ENCODE data around the gene SPTBN4. TPM values are rescaled to one million over a fixed set of nuclear protein-coding genes. Genes with fewer than 3 reads are reported as not detected.
"Not testable (repeated sequence)": the region's sequence is repeated elsewhere in the genome, so short reads cannot be mapped to it uniquely, and the experiment has no call there.

SPTBN4 gene
- total RNA-seq, 1 donor: under 0.01 TPM

DNA sequence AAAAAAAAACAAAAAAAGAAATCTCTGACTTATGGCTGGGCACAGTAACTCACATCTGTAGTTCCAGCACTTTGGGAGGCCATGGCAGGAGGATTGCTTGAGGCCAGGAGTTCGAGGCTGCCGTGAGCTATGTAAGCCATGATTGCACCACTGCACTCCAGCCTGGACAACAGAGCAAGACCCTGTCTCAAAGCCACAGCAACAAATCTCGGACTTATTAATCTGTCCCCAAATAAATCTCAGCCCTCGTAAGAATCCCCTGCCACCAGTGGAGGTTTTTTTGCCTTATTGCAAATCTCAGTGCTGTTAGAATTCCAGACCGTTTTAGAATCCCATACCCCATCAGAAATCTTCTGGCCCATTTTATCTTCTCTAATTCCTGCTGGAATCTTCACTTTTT is 114.7 kb downstream of the SPTBN4 start:
- Histone ChIP-seq H3K4me3 (ENCODE audit: low read length) (no peak overlapping the region), H3K9me3 (ENCODE audit: low read depth, low read length) (no peaks in the 10 kb centered on the region), H3K27me3 (ENCODE audit: insufficient read depth, low read length) (no peaks in the 10 kb centered on the region), H3K4me1 (ENCODE audit: insufficient read depth, low read length) (peaks cover 80% of the 10 kb centered on the region)

- H3K27me3 ChIP-seq (ENCODE audit: insufficient read depth, low read length): no peaks in the 10 kb centered on the region
- no peak overlapping the region for H3K4me3 ChIP-seq (ENCODE audit: low read length)
- peaks cover 79% of the 10 kb centered on the region for H3K4me1 ChIP-seq (ENCODE audit: insufficient read depth, low read length)
- no peaks in the 10 kb centered on the region for H3K9me3 ChIP-seq (ENCODE audit: low read depth, low read length)
These were observed 115.7 kb downstream of the SPTBN4 start for GRCh38 chr19:40582467-40582866.

GRCh38 chr19:40583283-40583682 is 116.5 kb downstream of the SPTBN4 start:
- Histone ChIP-seq H3K4me3 (ENCODE audit: low read length) (no peak overlapping the region), H3K9me3 (ENCODE audit: low read depth, low read length) (no peaks in the 10 kb centered on the region), H3K27me3 (ENCODE audit: insufficient read depth, low read length) (no peaks in the 10 kb centered on the region), H3K4me1 (ENCODE audit: insufficient read depth, low read length) (peaks cover 71% of the 10 kb centered on the region)

- Histone ChIP-seq H3K9me3 (ENCODE audit: low read depth, low read length) (no peaks in the 10 kb centered on the region), H3K27me3 (ENCODE audit: insufficient read depth, low read length) (no peaks in the 10 kb centered on the region), H3K4me3 (ENCODE audit: low read length) (no peak overlapping the region), H3K4me1 (ENCODE audit: insufficient read depth, low read length) (peaks cover 63% of the 10 kb centered on the region)
These were observed 117.2 kb downstream of the SPTBN4 start for GRCh38 chr19:40584007-40584406.

GRCh38 chr19:40585241-40585981 is 118.6 kb downstream of the SPTBN4 start:
- Histone ChIP-seq H3K4me3 (ENCODE audit: low read length) (no peak overlapping the region), H3K4me1 (ENCODE audit: insufficient read depth, low read length) (peaks cover 50% of the 10 kb centered on the region), H3K27me3 (ENCODE audit: insufficient read depth, low read length) (no peaks in the 10 kb centered on the region), H3K9me3 (ENCODE audit: low read depth, low read length) (no peaks in the 10 kb centered on the region)

DNA sequence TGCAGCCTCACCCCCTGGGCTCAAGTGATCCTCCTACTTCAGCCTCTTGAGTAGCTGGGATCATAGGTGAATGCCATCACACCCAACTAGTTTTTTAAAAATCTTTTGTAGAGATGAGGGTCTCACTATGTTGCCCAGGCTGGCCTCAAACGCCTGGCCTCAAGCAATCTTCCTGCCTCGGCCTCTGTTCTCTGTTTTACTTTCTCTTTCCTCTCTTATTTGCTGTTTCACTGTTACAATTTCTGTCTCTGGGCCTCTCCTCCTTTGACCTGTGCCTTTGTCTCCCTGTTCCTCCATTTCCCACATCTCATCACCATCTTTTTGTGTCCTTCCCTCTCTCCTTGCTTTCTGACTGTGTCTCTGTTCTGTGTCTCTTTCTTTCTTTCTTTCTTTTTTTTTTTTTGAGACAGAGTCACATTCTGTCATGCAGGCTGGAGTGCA is 119.2 kb downstream of the SPTBN4 start:
- Histone ChIP-seq H3K4me1 (ENCODE audit: insufficient read depth, low read length) (peaks cover 44% of the 10 kb centered on the region), H3K27me3 (ENCODE audit: insufficient read depth, low read length) (no peaks in the 10 kb centered on the region), H3K4me3 (ENCODE audit: low read length) (no peak overlapping the region), H3K9me3 (ENCODE audit: low read depth, low read length) (no peaks in the 10 kb centered on the region)

- peaks cover 38% of the 10 kb centered on the region for H3K4me1 ChIP-seq (ENCODE audit: insufficient read depth, low read length)
- H3K27me3 ChIP-seq (ENCODE audit: insufficient read depth, low read length): no peaks in the 10 kb centered on the region
- no peaks in the 10 kb centered on the region for H3K9me3 ChIP-seq (ENCODE audit: low read depth, low read length)
- H3K4me3 ChIP-seq (ENCODE audit: low read length): no peak overlapping the region
These were observed 119.8 kb downstream of the SPTBN4 start for GRCh38 chr19:40586611-40587010.

- no peak overlapping the region for H3K4me3 ChIP-seq (ENCODE audit: low read length)
- peaks cover 34% of the 10 kb centered on the region for H3K4me1 ChIP-seq (ENCODE audit: insufficient read depth, low read length)
- no peaks in the 10 kb centered on the region for H3K9me3 ChIP-seq (ENCODE audit: low read depth, low read length)
- no peaks in the 10 kb centered on the region for H3K27me3 ChIP-seq (ENCODE audit: insufficient read depth, low read length)
These were observed 121.5 kb downstream of the SPTBN4 start for GRCh38 chr19:40588110-40588854.

DNA sequence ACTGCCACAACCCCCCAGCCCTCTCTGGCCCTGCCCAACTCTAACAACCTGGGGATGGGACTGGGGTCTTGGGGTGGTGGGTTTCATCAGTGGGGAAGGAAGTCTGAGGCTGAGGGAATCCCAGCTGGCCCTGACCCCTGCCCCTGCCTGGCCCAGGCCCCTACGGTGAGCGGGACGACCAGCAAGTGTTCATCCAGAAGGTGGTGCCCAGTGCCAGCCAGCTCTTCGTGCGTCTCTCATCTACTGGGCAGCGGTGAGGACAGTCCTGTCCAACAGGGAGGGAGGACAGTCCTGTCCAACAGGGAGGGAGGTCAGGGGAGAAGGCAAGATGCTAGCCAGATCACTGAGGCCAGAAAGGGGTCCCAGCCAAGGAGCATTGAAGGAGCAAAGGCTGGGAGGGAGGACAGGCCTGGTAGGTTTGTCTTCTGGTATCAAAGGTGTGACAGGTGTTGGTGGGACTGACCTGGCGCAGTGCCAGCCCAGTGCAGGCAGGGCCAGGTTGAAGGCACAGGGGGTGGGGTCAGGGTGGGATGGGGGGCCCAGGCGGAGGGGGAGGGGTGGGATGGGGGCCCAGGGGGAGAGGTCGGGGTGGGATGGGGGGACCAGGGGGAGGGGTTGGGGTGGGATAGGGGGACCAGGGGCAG is 122.2 kb downstream of the SPTBN4 start:
- Histone ChIP-seq H3K9me3 (ENCODE audit: low read depth, low read length) (no peaks in the 10 kb centered on the region), H3K4me3 (ENCODE audit: low read length) (no peak overlapping the region), H3K27me3 (ENCODE audit: insufficient read depth, low read length) (no peaks in the 10 kb centered on the region), H3K4me1 (ENCODE audit: insufficient read depth, low read length) (peaks cover 27% of the 10 kb centered on the region)

GRCh38 chr19:40589591-40590429 is 123.0 kb downstream of the SPTBN4 start:
- peaks cover 26% of the 10 kb centered on the region for H3K4me1 ChIP-seq (ENCODE audit: insufficient read depth, low read length)

DNA sequence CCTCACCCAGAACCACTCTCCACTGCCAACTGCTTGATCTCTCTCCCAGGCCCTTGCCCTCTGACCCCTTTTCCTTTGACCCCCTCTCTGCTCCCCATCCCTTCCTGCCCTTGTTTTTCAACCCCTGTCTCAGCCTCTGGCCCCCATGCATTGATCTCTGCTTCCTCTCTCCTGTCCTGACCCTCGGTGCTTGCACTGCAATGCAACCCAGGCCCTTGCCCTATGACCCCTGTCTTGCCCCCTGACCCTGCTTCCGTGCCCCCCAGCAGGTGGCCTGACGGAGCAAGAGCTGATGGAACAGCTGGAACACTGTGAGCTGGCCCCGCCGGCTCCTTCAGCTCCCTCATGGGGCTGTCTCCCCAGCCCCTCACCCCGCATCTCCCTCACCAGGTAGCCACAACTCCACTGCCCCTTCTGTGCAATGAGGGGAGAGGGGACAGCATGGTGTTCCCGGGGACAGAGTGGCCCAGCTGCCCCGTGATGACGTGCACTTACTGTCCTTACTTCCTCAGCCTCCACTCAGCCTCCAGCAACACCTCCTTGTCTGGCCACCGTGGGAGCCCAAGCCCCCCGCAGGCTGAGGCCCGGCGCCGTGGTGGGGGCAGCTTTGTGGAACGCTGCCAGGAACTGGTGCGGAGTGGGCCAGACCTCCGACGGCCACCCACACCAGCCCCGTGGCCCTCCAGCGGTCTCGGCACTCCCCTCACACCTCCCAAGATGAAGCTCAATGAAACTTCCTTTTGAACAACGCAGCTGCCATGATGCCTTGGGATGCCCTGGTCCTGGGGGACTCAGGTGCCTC is 123.9 kb downstream of the SPTBN4 start:
- H3K4me1 ChIP-seq (ENCODE audit: insufficient read depth, low read length): peaks cover 17% of the 10 kb centered on the region
- no peak overlapping the region for H3K4me3 ChIP-seq (ENCODE audit: low read length)
- H3K27me3 ChIP-seq (ENCODE audit: insufficient read depth, low read length): no peaks in the 10 kb centered on the region
- H3K9me3 ChIP-seq (ENCODE audit: low read depth, low read length): no peaks in the 10 kb centered on the region

More at GRCh38 chr19:40589591-40590429, 123.0 kb downstream of the SPTBN4 start:
- Histone ChIP-seq H3K9me3 (ENCODE audit: low read depth, low read length) (no peaks in the 10 kb centered on the region), H3K27me3 (ENCODE audit: insufficient read depth, low read length) (no peaks in the 10 kb centered on the region), H3K4me3 (ENCODE audit: low read length) (no peak overlapping the region)

GRCh38 chr19:40591724-40592123 is 124.9 kb downstream of the SPTBN4 start:
- H3K27me3 ChIP-seq (ENCODE audit: insufficient read depth, low read length); H3K4me1 ChIP-seq (ENCODE audit: insufficient read depth, low read length); H3K9me3 ChIP-seq (ENCODE audit: low read depth, low read length); H3K4me3 ChIP-seq (ENCODE audit: low read length): not testable (repeated sequence)

- Histone ChIP-seq H3K4me1 (ENCODE audit: insufficient read depth, low read length) (peaks cover 9% of the 10 kb centered on the region), H3K4me3 (ENCODE audit: low read length) (no peak overlapping the region), H3K9me3 (ENCODE audit: low read depth, low read length) (no peaks in the 10 kb centered on the region), H3K27me3 (ENCODE audit: insufficient read depth, low read length) (peaks cover 9% of the 10 kb centered on the region)
These were observed 125.4 kb downstream of the SPTBN4 start for GRCh38 chr19:40592170-40592569.

DNA sequence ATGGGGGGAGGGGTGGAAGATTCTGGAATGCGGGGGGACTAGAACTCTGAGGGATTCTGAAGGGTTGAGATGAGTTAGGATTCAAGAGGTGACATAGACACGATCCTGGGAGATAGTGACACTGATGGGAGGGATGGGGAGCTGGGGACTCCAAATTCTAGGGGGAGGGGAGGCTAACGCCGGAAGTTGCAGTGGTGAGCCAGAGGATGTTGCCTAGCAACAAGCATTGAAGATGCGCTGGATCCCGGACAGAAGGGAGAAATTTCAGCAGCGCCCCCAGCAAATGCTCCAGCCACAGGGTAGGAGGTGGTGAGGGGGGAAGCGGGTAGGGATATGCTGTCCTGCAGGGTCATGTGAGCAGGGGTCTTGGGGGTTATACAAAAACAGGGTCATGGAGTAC is 127.5 kb downstream of the SPTBN4 start:
- peaks cover 24% of the 10 kb centered on the region for H3K27me3 ChIP-seq (ENCODE audit: insufficient read depth, low read length)
- H3K4me1 ChIP-seq (ENCODE audit: insufficient read depth, low read length): peaks cover 24% of the 10 kb centered on the region
- H3K9me3 ChIP-seq (ENCODE audit: low read depth, low read length): no peaks in the 10 kb centered on the region
- no peak overlapping the region for H3K4me3 ChIP-seq (ENCODE audit: low read length)
